Heart left ventricle (tissue), 16 donors: ENCODE results near the gene LMAN1L. TPM values are rescaled to one million over a fixed set of nuclear protein-coding genes. Genes with fewer than 3 reads are reported as not detected.
A peak's percentile ranks its signal among the peaks of the same experiment; 100 is the strongest.

Source experiments
- ATAC-seq, 4 donors: fragments of 200-7000 bp; cut with Tn5 transposase; one replicate each; pipeline ENCODE4 v1.9.1; 2020 to 2022; ENCODE audit warnings: moderate library complexity in 4 of 4, mild to moderate bottlenecking in 3 of 4, moderate number of reproducible peaks in 1 of 4
- DNase-seq, 5 donors: peaks; one replicate each; pipeline ENCODE4 v3.0.0-alpha.2; 2020
- H3K27ac ChIP-seq, 12 donors: fragments of 200-600 bp; sonication (generic) in 4 of 12; one replicate each; pipeline versions ENCODE4 v1.5.0 to v1.8.0; 2016 to 2022; ENCODE audit warnings: mild to moderate bottlenecking in 2 of 12
- H3K27me3 ChIP-seq, 9 donors: fragments of 200-600 bp; sonication (generic) in 2 of 9; one replicate each; pipeline versions ENCODE4 v1.5.1 to v1.8.0; 2016 to 2022; ENCODE audit warnings: mild to moderate bottlenecking in 3 of 9
- H3K36me3 ChIP-seq, 9 donors: fragments of 200-600 bp; sonication (generic) in 2 of 9; one replicate each; pipeline versions ENCODE4 v1.5.0 to v1.8.0; 2018 to 2022; ENCODE audit warnings: mild to moderate bottlenecking in 2 of 9
- H3K4me1 ChIP-seq, 12 donors: fragments of 200-600 bp; sonication (generic) in 4 of 12; one replicate each; pipeline versions ENCODE4 v1.5.0 to v1.8.0; 2016 to 2022; ENCODE audit warnings: mild to moderate bottlenecking in 3 of 12
- H3K4me3 ChIP-seq, 12 donors: fragments of 200-600 bp; sonication (generic) in 4 of 12; one replicate each; pipeline versions ENCODE4 v1.5.0 to v1.8.0; 2017 to 2022; ENCODE audit warnings: mild to moderate bottlenecking in 9 of 12, moderate library complexity in 4 of 12
- H3K9me3 ChIP-seq, 12 donors: fragments of 200-600 bp; sonication (generic) in 4 of 12; one replicate each; pipeline versions ENCODE4 v1.5.0 to v1.8.0; 2016 to 2022; ENCODE audit warnings: mild to moderate bottlenecking in 1 of 12
- POLR2A ChIP-seq, 2 donors: fragments of 450-650 bp; IDR thresholded peaks; one replicate each; pipeline ENCODE4 v1.6.1; 2017; ENCODE audit warnings: antibody characterized with exemption in 2 of 2, mild to moderate bottlenecking in 2 of 2, moderate library complexity in 2 of 2
- WGBS, 4 donors: extraction: QIAGEN DNeasy Blood & Tissue Kit in 2 of 4; methylation state at CpG; one replicate each; pipeline versions ENCODE4 v1.1.5 to v1.1.7; 2013 to 2018; 5-methylcytosine and 5-hydroxymethylcytosine counted together
- intact Hi-C, 10 donors: fragments of 100-400 bp; cut with DNase I; formaldehyde crosslinking; loops; one replicate each; pipeline versions ENCODE4 v1.11.1 to v1.14.2; 2022
- polyA plus RNA-seq, 2 donors: library from polyadenylated mRNA; stranded (reverse); fragments of 200-250 nt; gene quantifications; one replicate each; pipeline ENCODE4 v1.2.3, GENCODE V29; 2013
- total RNA-seq, 9 donors: library from RNA; depleted of rRNA in 2 of 9; stranded (reverse); fragments of >200 nt in 2 of 9; fragmentation: NEBNext Ultra II Directional in 3 of 9; extraction: Animal tissue kit (Norgen Biotek cat#: 25700) in 3 of 9; gene quantifications; one replicate each; pipeline versions ENCODE4 v1.1.0 to v1.2.4, GENCODE V29; 2016 to 2023
- TF ChIP-seq, protein P1 (sequence below), 12 donors: fragments of 200-600 bp; sonication (generic) in 4 of 12; IDR thresholded peaks; one replicate each; pipeline versions ENCODE4 v1.5.0 to v1.8.0; 2018 to 2022; ENCODE audit warnings: antibody characterized with exemption in 12 of 12, mild to moderate bottlenecking in 5 of 12
- donor health status: ischemic (EF 13 %, LVEDD 7.1; RV severe dilation, severe dysfunction).
- donor health status: healthy with polysubstance abuse.
- donor health status: DM: no; HTN: yes; CAD: no.
- donor health status: DM: no; HTN: no; CAD: no.
- donor health status: ischemic (EF 25% LVEDD 6.9; RV normal size, moderate dysfunction).
- donor health status: ischemic (EF 25% LVEDD 5.7; RV mildly dilated, moderate dysfunction).
- donor health status: healthy.
- donor health status: DM: yes; HTN: yes; CAD: no.
- donor health status: ischemic (EF 35%, LVEDD 5.7; RV mildly dilated, moderate dysfunction).
- donor health status: nonischemic (EF 11% LVEDD 7.7; RV severe dilation, severe dysfunction).
- donor health status: DM: yes; HTN: yes; CAD: no.
- donor health status: PGD.
- donor health status: ischemic (EF 29% LVEDD 5.4; RV normal size, mild dysfunction).
- donor health status: nonischemic (EF 23%, LVEDD 6.1; RV moderate dilation, normal function).

LMAN1L gene
- total and polyA plus RNA-seq, 11 donors: 0.19 to 16.3 (median 6.8) TPM; not detected in 1

DNA sequence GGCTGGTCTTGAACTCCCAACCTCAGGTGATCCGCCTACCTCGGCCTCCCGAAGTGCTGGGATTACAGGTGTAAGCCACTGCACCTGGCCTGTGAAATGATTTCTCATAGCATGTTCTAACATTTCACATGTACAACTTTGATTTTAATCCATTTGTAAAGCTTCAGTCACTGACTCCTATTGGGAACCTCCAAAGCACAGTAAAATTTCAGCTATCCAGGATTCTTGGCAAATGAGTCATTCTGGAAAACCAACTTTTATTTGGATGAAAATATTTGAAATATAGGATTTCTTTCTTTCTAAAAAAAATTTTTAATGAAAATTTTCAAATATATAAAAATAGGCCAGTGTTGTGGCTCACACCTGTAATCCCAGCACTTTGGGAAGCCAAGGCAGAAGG is 2.7 kb upstream of the LMAN1L start:
- Histone ChIP-seq H3K4me1 (peaks cover 0 to 14% (median 0%) of the 10 kb centered on the region in 12 donors), H3K27me3 (no peaks in the 10 kb centered on the region), H3K27ac (no peak overlapping the region), H3K36me3 (peaks cover 0 to 3% (median 0%) of the 10 kb centered on the region in 9 donors), H3K4me3 (no peak overlapping the region), H3K9me3 (no peaks in the 10 kb centered on the region)
- WGBS, 4 donors: 94 to 96% (median 95%) methylated on average over 3 of the region's 3 CpGs
- TF ChIP-seq POLR2A (IDR thresholded peaks at IDR 0.05): no peak
- TF ChIP-seq, protein P1, sequence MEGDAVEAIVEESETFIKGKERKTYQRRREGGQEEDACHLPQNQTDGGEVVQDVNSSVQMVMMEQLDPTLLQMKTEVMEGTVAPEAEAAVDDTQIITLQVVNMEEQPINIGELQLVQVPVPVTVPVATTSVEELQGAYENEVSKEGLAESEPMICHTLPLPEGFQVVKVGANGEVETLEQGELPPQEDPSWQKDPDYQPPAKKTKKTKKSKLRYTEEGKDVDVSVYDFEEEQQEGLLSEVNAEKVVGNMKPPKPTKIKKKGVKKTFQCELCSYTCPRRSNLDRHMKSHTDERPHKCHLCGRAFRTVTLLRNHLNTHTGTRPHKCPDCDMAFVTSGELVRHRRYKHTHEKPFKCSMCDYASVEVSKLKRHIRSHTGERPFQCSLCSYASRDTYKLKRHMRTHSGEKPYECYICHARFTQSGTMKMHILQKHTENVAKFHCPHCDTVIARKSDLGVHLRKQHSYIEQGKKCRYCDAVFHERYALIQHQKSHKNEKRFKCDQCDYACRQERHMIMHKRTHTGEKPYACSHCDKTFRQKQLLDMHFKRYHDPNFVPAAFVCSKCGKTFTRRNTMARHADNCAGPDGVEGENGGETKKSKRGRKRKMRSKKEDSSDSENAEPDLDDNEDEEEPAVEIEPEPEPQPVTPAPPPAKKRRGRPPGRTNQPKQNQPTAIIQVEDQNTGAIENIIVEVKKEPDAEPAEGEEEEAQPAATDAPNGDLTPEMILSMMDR (IDR thresholded peaks at IDR 0.05): no peak
- DNase-seq (no peak), ATAC-seq (no peak)
- intact Hi-C loops: no loop called here

DNA sequence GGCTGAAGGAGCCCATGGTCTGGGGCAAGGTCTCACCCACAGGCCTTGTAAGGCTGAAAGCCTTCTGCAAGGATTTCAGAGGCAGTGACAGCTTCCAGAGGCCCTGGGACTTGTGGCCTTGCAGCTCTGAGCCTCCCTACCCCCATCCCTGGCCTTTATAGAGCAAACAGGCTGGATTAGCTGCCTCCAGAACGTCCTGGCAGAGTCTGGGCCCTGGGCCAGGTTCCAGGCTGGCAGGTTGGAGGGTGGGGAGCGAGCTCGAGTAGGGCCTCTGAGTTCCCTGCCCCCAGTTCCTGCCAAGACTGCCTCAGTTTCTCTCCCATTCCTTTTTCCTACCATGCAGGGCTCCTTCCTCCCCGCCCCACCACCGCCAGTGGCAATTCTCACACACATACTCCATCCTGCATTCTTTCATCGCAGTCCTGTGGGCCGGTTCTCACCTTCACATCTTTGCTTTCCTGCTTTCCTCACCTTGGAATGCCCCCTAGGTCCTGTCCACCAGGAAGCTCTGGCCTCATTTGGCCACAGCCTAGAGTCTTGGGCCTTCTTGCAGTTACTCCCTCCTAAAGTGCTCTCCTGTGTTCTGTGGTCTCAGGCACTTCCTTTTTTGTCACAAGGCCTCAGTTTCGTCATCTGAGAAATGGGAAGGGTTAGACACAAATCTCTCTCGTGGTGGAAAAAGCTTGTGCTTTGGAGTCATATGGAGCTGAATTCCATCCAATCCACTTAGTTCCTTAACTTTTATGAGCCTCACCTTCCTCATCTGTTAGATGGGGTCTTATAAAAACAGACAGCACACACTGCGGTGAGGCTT is 2.7 kb downstream of the LMAN1L start:
- Histone ChIP-seq H3K27ac (peak overlapping the region in 9 of 12 donors; percentile 27 to 81 (median 61)), H3K4me3 (no peak overlapping the region), H3K4me1 (peaks cover 0 to 22% (median 0%) of the 10 kb centered on the region in 12 donors), H3K36me3 (no peaks in the 10 kb centered on the region), H3K27me3 (no peaks in the 10 kb centered on the region), H3K9me3 (no peaks in the 10 kb centered on the region)
- no peak for TF ChIP-seq POLR2A (IDR thresholded peaks at IDR 0.05)
- TF ChIP-seq, protein P1 (IDR thresholded peaks at IDR 0.05): no peak
- 67 to 73% (median 71%) methylated on average over 10 of the region's 10 CpGs for WGBS, 4 donors
- DNase-seq (peak in 4 of 5 donors; percentile 46 to 80 (median 70)), ATAC-seq (peak; percentile 34 to 70 (median 54))
- intact Hi-C loops: no loop called here

- H3K4me3 ChIP-seq: no peak overlapping the region
- peak overlapping the region in 6 of 12 donors; percentile 20 to 81 (median 66) for H3K27ac ChIP-seq
- peaks cover 0 to 22% (median 0%) of the 10 kb centered on the region in 12 donors for H3K4me1 ChIP-seq
- no peaks in the 10 kb centered on the region for H3K9me3 ChIP-seq
- intact Hi-C loops: no loop called here
- no peak for ATAC-seq
- TF ChIP-seq, protein P1 (IDR thresholded peaks at IDR 0.05): no peak
- no peak for TF ChIP-seq POLR2A (IDR thresholded peaks at IDR 0.05)
- no peak for DNase-seq
- WGBS, 4 donors: 87 to 94% (median 90%) methylated on average over 10 to 15 of the region's 15 CpGs
- no peaks in the 10 kb centered on the region for H3K27me3 ChIP-seq
- H3K36me3 ChIP-seq: no peaks in the 10 kb centered on the region
Measured at GRCh38 chr15:74815961-74816360, 3.3 kb downstream of the LMAN1L start.

DNA sequence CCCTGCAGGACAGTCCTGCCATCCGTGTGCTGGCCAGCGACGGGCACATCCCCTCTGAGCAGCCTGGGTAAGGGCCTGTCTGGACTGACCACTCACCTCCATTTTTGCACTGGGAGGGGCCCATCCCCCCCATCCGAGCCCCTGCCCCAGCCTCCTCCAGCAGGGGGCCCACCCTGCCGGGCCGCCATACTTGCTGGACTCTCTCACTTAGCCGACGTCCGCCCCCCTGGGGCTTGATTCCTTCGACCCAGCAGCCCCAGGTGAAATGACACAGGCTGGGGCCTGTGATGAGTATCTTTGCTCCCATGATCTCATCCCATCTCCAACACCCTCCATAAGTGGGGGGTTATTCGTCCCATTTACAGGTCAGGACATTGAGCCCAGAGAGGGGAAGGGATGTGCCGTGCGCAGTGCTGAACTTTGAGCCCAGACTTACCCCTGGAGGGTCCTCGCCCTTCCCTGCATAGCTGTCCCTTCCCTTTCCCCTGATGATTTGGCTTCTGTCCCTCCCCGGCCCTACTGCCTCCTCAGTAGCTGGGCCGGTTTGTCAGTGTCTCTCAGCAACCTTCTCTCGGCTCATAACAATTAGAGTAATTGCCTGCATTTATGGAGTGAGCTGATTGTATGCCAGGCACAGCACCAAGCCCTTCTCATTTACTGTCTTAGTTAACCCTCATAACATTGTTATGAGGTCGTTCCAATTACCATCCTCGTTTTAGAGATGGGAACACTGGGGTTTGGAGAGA is 4.2 kb downstream of the LMAN1L start:
- TF ChIP-seq, protein P1 (IDR thresholded peaks at IDR 0.05): no peak
- no peak for TF ChIP-seq POLR2A (IDR thresholded peaks at IDR 0.05)
- Histone ChIP-seq H3K27ac (peak overlapping the region in 10 of 12 donors; percentile 15 to 81 (median 74)), H3K4me1 (peaks cover 0 to 22% (median 0%) of the 10 kb centered on the region in 12 donors), H3K4me3 (no peak overlapping the region), H3K27me3 (no peaks in the 10 kb centered on the region), H3K9me3 (no peaks in the 10 kb centered on the region), H3K36me3 (no peaks in the 10 kb centered on the region)
- intact Hi-C loops: no loop called here
- WGBS, 4 donors: 48 to 61% (median 54%) methylated on average over 11 to 19 of the region's 19 CpGs
- ATAC-seq: peak in 2 of 4 donors; percentile 2 to 5
- DNase-seq: no peak
